Measurements from ENCODE around the gene SLC4A8.

The SLC4A8 gene

DNA sequence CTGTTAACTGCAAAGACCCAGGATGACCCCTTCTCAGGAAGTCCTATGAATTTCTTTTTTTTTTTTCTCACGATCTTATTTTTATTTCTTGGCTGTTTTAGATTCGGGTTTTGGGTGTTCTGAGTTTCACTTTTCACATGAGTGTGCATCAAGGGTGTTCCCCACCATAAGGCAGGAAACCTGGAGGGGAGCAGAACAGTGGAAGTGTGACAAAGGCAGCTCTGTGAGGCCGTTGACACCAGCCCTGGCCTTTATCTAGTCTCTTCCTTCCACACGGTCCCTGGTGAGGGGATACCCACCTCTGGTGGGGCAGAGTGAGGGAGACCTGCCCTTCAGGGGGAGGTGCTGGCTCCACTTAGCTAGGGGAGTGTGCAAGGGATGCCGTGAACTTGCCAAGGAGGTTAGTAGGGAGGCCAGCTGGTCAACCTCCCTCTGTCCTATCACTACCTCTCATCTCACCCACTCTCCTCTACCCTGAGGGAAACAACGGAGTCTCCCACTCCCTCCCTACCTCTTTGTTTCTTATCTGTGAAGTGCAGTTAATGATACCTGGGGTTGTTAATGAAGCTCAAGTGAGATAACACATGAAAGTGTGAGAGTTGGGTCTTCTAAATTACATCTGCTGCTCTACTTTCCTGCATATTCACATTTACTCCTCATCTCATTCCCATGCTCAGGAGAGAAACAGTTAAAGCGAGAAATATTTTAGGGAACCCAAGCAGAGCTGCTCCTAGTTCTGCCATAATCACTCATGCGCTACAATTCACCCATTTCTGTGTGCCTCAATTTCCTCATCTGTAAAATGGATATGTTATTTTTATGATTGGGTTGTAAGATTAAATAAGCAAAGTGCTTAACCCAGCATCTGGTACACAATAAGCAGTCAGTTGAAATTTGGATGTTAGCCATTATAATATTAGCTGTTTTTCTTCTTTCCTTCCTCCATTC lies 29.1 kb upstream of the SLC4A8 start:
- no peak for DNase-seq (ENCODE audit: low read depth)

GRCh38 chr12:51397670-51398069 lies 27.0 kb upstream of the SLC4A8 start:
- no peak for DNase-seq (ENCODE audit: low read depth)

- no peak for DNase-seq (ENCODE audit: low read depth)
Observed at GRCh38 chr12:51399891-51400290, 24.7 kb upstream of the SLC4A8 start.

- no peak for DNase-seq (ENCODE audit: low read depth)
Observed at GRCh38 chr12:51401020-51401419, 23.6 kb upstream of the SLC4A8 start.

GRCh38 chr12:51401486-51401885 lies 23.1 kb upstream of the SLC4A8 start:
- DNase-seq (ENCODE audit: low read depth): no peak

DNA sequence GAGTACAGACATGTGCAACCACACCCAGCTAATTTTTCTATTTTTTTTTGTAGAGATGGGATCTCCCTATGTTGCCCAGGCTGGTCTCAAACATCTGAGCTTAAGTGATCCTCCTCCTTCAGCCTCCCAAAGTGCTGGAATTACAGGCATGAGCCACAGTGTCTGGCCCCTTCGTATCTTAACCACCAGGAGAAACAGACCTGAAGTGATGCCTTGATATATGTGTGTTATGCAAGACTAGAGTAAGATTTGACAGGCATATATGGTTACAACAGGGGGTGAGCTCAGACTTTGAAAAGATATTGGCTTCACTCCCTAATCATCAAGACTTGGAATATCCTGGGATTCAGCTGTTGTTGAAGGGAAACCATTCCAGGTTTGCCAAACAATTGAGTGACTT lies 22.7 kb upstream of the SLC4A8 start:
- DNase-seq (ENCODE audit: low read depth): no peak

GRCh38 chr12:51403159-51403558 lies 21.5 kb upstream of the SLC4A8 start:
- DNase-seq (ENCODE audit: low read depth): no peak

- DNase-seq (ENCODE audit: low read depth): no peak
Observed at GRCh38 chr12:51403681-51404136, 20.9 kb upstream of the SLC4A8 start.

- no peak for DNase-seq (ENCODE audit: low read depth)
Observed at GRCh38 chr12:51404627-51405026, 20.0 kb upstream of the SLC4A8 start.

- no peak for DNase-seq (ENCODE audit: low read depth)
Observed at GRCh38 chr12:51405801-51406207, 18.8 kb upstream of the SLC4A8 start.

- DNase-seq (ENCODE audit: low read depth): no peak
Observed at GRCh38 chr12:51406290-51406689, 18.3 kb upstream of the SLC4A8 start.

DNA sequence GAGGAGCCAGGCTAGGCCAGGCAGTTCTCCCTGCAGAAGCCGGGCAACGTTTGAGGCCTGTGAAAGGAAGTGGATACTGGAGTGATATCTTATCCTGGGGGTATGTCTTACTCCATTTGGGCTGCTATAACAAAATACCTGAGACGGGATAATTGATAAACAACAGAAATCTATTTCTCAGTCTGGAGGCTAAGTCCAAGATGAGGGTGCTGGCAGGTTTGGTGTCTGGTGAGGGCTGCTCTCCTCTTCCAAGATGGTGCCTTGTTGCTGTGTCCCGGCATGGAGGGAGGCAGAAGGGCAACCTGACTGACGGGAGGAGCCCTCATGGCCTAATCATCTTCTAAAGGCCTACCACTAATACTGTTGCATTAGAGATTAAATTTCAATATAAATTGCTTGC lies 17.8 kb upstream of the SLC4A8 start:
- no peak for DNase-seq (ENCODE audit: low read depth)

GRCh38 chr12:51407604-51408003 lies 17.0 kb upstream of the SLC4A8 start:
- no peak for DNase-seq (ENCODE audit: low read depth)

DNA sequence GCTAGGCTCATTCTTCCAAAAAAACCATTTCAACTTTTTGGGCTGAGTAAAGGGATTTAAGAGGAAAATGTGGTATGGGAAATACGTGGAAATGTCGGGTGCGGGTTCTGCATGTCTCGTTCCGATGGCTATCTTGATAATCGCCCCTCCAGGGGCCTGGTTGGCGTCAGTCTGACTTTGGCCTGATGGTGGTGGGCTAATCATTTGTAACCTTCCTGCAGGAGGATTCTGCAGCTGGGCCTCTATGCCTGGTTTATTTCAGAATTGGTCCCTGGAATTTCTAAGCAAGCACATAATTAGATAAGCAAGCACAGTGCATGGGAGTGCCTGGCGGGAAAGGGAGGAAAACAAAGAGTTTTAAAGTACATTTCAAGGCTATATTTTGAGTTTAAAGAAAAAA lies 14.8 kb upstream of the SLC4A8 start:
- no peak for DNase-seq (ENCODE audit: low read depth)

GRCh38 chr12:51413149-51413548 lies 11.5 kb upstream of the SLC4A8 start:
- DNase-seq (ENCODE audit: low read depth): no peak

DNA sequence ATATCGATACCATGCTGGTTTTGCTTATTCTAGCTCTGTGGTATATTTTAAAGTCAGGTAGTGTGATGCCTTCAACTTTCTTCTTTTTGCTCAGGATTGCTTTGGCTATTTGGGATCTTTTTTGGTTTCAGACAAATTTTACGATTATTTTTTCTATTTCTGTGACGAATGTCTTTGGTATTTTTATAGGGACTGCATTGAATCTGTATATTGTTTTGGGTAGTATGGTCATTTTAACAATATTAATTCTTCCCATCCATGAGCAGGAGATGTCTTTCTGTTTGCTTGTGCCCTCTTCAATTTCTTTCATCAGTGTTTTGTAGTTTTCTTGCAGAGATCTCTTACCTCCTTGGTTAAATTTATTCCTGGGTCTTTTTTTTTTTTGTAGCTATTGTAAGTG lies 10.8 kb upstream of the SLC4A8 start:
- no peak for DNase-seq (ENCODE audit: low read depth)

GRCh38 chr12:51415931-51416330 lies 8.7 kb upstream of the SLC4A8 start:
- DNase-seq (ENCODE audit: low read depth): no peak

DNA sequence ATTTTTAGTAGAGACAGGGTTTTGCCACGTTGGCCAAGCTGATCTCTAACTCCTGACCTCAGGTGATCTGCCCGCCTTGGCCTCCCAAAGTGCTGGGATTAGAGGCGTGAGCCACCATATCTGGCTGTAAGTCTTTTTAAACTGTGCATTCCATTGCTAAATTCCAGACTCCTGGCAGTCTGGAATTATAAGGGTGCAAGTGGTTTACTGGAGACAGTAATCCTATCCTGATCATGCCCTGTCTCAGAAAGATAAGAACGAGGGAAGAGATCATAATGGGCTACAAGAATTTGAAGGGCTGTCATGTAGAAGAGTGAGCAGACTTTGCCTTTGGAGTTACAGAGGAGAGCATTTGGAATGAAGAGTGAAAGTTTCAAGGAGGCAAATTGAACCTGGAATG lies 6.8 kb upstream of the SLC4A8 start:
- DNase-seq (ENCODE audit: low read depth): no peak

GRCh38 chr12:51419425-51420193 lies 5.0 kb upstream of the SLC4A8 start:
- DNase-seq (ENCODE audit: low read depth): no peak

DNA sequence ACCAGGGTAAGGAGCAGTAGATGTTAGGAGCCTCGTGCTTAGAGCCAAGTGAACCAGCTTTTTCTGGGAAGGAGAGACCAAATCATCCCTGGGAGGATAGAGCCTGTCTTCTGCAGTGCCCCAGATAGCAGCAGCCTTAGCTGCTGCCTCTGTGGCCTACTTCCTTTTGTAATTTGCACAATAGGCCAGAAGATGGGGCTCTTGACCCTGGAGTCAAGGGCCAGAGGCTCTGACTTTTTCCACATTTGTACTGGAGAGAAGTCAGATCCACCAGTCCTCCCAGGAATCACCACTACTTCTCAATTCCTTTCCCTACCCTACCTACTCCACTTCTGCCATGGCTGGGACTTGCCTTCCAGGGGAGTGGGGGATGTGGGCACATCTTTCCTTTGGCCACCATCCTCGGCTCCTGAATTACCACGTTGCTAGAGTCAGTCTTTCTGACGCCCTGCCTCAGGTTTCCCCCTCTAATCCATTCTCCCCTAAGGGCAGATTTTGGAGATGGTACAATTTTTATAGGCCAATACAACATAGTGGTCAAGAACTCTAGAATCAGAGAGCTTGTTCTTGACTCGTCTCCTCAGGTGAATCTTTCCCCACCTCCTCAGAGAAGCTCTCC lies 3.3 kb upstream of the SLC4A8 start:
- peak; percentile 77 for DNase-seq (ENCODE audit: low read depth)

GRCh38 chr12:51424094-51424661 lies 453 bp upstream of the SLC4A8 start:
- DNase-seq (ENCODE audit: low read depth): no peak

- no peak for DNase-seq (ENCODE audit: low read depth)
Observed at GRCh38 chr12:51428256-51428655, 3.6 kb downstream of the SLC4A8 start.

Measured in EH (cell line).